Measurements from ENCODE around the gene OR10A2.

OR10A2 gene

GRCh38 chr11:6892400-6892799, 29.5 kb downstream of the OR10A2 start, which contains the start of gene OR2D2:
Gene OR2D2, minus strand, starts transcription at chr11:6892500. Its CDS starts 0 bp downstream, at chr11:6892500.
- no peak within 1 kb of the TSS for H3K4me3 ChIP-seq (IDR thresholded peaks at IDR 0.05; ENCODE audit: insufficient read depth, low read depth, low read length)

GRCh38 chr11:6894097-6894496, 31.2 kb downstream of the OR10A2 start:
- H3K79me2 ChIP-seq (ENCODE audit: insufficient read depth, low read depth), result no peaks in the 10 kb centered on the region
- H4K20me1 ChIP-seq (ENCODE audit: insufficient read depth), result no peaks in the 10 kb centered on the region
- no peak for TF ChIP-seq CTCF (conservative IDR thresholded peaks at IDR 0.05; ENCODE audit: low read depth, low read length)
- H3K36me3 ChIP-seq (ENCODE audit: insufficient read depth), result no peaks in the 10 kb centered on the region
- H3K27ac ChIP-seq, result no peak overlapping the region
- H2AFZ ChIP-seq (ENCODE audit: low read depth), result no peak overlapping the region
- H3K4me2 ChIP-seq, result no peak overlapping the region
- no peak overlapping the region for H3K9ac ChIP-seq
- no peak overlapping the region for H3K4me3 ChIP-seq (IDR thresholded peaks at IDR 0.05; ENCODE audit: insufficient read depth, low read depth, low read length)
- H3K4me1 ChIP-seq (ENCODE audit: low read depth, poor library complexity, severe bottlenecking), result no peaks in the 10 kb centered on the region
- H3K27me3 ChIP-seq (ENCODE audit: insufficient read depth, low read depth), result no peaks in the 10 kb centered on the region

More at GRCh38 chr11:6892400-6892799, 29.5 kb downstream of the OR10A2 start, which contains the start of gene OR2D2:
- Histone ChIP-seq H4K20me1 (ENCODE audit: insufficient read depth) (no peaks in the 10 kb centered on the region), H3K27ac (no peak within 1 kb of the TSS), H3K4me1 (ENCODE audit: low read depth, poor library complexity, severe bottlenecking) (no peaks in the 10 kb centered on the region), H3K9ac (no peak within 1 kb of the TSS), H3K27me3 (ENCODE audit: insufficient read depth, low read depth) (no peaks in the 10 kb centered on the region), H3K79me2 (ENCODE audit: insufficient read depth, low read depth) (no peaks in the 10 kb centered on the region), H2AFZ (ENCODE audit: low read depth) (no peak within 1 kb of the TSS), H3K4me2 (no peak within 1 kb of the TSS), H3K36me3 (ENCODE audit: insufficient read depth) (no peaks in the 10 kb centered on the region)
- TF ChIP-seq CTCF (conservative IDR thresholded peaks at IDR 0.05; ENCODE audit: low read depth, low read length), result no peak

GRCh38 chr11:6895010-6895409, 32.2 kb downstream of the OR10A2 start:
- Histone ChIP-seq H3K4me3 (IDR thresholded peaks at IDR 0.05; ENCODE audit: insufficient read depth, low read depth, low read length) (no peak overlapping the region), H3K27me3 (ENCODE audit: insufficient read depth, low read depth) (no peaks in the 10 kb centered on the region), H3K9ac (no peak overlapping the region), H3K79me2 (ENCODE audit: insufficient read depth, low read depth) (no peaks in the 10 kb centered on the region), H3K4me1 (ENCODE audit: low read depth, poor library complexity, severe bottlenecking) (no peaks in the 10 kb centered on the region), H2AFZ (ENCODE audit: low read depth) (no peak overlapping the region), H4K20me1 (ENCODE audit: insufficient read depth) (no peaks in the 10 kb centered on the region), H3K4me2 (no peak overlapping the region), H3K36me3 (ENCODE audit: insufficient read depth) (no peaks in the 10 kb centered on the region), H3K27ac (no peak overlapping the region)
- no peak for TF ChIP-seq CTCF (conservative IDR thresholded peaks at IDR 0.05; ENCODE audit: low read depth, low read length)

GRCh38 chr11:6898911-6899310, 36.1 kb downstream of the OR10A2 start:
- Histone ChIP-seq H3K36me3 (ENCODE audit: insufficient read depth) (no peaks in the 10 kb centered on the region), H3K79me2 (ENCODE audit: insufficient read depth, low read depth) (no peaks in the 10 kb centered on the region), H3K4me1 (ENCODE audit: low read depth, poor library complexity, severe bottlenecking) (no peaks in the 10 kb centered on the region), H3K4me3 (IDR thresholded peaks at IDR 0.05; ENCODE audit: insufficient read depth, low read depth, low read length) (no peak overlapping the region), H4K20me1 (ENCODE audit: insufficient read depth) (no peaks in the 10 kb centered on the region), H3K4me2 (no peak overlapping the region), H3K9ac (no peak overlapping the region), H2AFZ (ENCODE audit: low read depth) (no peak overlapping the region), H3K27ac (no peak overlapping the region), H3K27me3 (ENCODE audit: insufficient read depth, low read depth) (no peaks in the 10 kb centered on the region)
- no peak for TF ChIP-seq CTCF (conservative IDR thresholded peaks at IDR 0.05; ENCODE audit: low read depth, low read length)

Measured in KMS-11 (cell line).